HL-60/S4 treated with phorbol 12-myristate 13-acetate at 8.2 ng/mL for 4 days and 3 days (cell line): ENCODE results near the gene RAD51B.
"Not testable (repeated sequence)": the region's sequence is repeated elsewhere in the genome, so short reads cannot be mapped to it uniquely, and the experiment has no call there.

Experiments used
- in situ Hi-C: fragments of 300-500 bp; cut with MboI; formaldehyde crosslinking; loops from 2 replicates; pipeline ENCODE4 v1.15.0; 2022; ENCODE audit warnings: low sequenced_read_pairs

The RAD51B gene

GRCh38 chr14:67942080-67942710 is 122.6 kb downstream of the RAD51B start:
- in situ Hi-C loops: loop anchor here (25.0 kb wide), 1 partner anchor 895 kb away; no protein-coding TSS in a partner anchor

GRCh38 chr14:67943947-67944346 is 124.4 kb downstream of the RAD51B start:
- in situ Hi-C loops: loop anchor here (25.0 kb wide), 1 partner anchor 893 kb away; no protein-coding TSS in a partner anchor

DNA sequence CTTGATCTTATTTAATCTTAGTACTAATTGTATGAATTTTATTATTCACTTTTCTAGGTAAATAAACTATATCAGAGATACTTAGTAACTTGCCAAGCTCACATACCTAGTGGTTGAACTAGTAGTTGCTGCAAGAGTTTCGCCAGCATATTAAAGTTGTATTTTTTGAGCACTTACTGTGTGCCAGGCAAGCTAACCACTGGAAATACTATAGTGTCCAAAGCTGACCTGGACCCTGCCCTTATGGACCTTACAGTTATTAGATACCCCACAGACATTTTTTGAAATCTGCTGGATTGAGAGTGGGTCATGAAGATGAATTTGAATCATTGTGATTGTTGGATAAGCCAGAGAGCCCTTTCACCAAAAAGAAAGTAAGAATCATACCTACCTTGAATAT is 125.0 kb downstream of the RAD51B start:
- in situ Hi-C loops: loop anchor here (25.0 kb wide), 1 partner anchor 893 kb away; no protein-coding TSS in a partner anchor

DNA sequence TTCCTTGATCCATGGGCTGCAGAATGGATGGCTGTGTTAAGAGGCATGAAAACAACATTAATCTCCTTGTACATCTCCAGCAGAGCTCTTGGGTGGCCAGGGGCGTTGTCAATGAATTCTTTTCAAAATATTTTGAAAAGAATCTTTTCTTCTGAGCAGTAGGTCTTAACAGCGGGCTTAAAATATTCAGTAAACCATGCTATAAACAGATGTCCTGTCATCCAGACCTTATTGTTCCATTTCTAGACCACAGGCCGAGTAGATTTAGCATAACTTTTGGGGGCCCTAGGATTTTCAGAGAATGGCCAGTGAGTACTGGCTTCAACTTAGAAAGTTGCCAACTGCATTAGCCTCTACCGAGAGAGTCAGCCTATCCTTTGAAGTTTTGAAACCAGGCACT is 130.2 kb downstream of the RAD51B start:
- in situ Hi-C loops: loop anchor here (25.0 kb wide), 1 partner anchor 888 kb away; no protein-coding TSS in a partner anchor

- in situ Hi-C loops: no loop called here
Measured at GRCh38 chr14:67950386-67950785, 130.8 kb downstream of the RAD51B start.

DNA sequence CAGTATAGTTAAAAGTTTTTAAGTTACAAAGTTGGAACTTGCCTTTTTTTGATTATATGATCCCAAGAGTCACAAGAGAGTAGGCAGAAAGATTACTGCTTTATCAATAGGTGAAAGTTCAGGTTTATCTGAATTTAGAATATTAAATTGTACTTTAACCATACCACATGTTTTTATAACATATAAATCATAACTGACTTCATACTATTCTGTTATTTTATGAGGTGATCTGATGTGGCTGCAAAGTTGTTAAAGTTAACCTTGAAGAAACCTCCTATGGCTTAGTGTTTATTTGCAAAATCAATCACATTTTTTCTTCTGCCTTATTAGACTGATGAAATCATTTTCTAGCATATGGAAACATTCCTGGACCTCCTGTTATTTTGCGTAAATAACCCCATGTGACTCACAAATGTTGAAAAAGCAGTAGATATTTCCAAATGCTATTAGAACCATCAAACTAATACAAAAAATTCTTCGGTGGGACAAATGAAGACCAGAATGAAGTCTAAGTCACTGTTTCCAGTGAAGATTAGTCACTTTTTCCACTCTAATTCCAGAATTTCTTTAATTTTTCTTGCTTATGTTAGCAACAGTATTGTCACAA is 132.1 kb downstream of the RAD51B start:
- in situ Hi-C loops: no loop called here

DNA sequence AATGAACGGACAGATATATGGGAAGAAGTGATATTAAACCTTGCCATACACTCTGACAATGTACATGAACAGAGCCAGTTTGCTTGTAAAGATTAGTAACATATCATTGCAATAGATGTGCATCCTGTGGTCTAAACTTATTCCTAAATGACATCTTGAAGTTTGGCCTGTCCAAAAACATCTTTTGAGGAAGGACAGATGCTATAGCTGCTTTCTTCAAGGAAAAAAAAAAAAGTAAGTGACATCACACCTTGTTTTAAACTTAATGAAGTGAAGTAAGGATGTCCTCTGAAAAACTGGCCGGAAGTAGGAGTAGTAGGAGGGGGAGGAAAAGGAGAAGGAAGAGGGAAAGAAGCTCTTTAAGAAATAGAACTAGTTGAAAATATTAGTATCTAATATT is 132.8 kb downstream of the RAD51B start:
- in situ Hi-C loops: no loop called here

- in situ Hi-C loops: no loop called here
Measured at GRCh38 chr14:67952786-67953185, 133.2 kb downstream of the RAD51B start.

GRCh38 chr14:67955261-67955660 is 135.7 kb downstream of the RAD51B start:
- in situ Hi-C loops: no loop called here

DNA sequence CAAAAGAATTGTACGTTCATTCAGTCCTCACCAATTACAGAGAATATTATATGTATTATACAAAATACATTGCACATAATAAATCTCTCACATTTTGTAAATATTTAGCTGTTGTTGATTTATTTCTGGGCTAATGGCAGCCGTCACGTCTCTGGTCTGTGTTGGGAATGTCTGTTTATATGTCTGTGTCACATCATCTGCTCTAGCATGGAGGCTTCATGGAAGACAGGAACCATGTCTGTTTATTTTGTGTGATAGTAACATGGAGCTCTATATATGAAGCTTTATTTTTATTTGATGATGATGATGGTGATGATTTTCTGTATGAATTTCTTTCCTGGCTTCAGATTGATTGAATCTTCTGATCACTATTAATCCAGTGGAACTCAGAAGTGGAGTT is 138.4 kb downstream of the RAD51B start:
- in situ Hi-C loops: no loop called here

GRCh38 chr14:67961676-67962075 is 142.1 kb downstream of the RAD51B start:
- in situ Hi-C loops: no loop called here

DNA sequence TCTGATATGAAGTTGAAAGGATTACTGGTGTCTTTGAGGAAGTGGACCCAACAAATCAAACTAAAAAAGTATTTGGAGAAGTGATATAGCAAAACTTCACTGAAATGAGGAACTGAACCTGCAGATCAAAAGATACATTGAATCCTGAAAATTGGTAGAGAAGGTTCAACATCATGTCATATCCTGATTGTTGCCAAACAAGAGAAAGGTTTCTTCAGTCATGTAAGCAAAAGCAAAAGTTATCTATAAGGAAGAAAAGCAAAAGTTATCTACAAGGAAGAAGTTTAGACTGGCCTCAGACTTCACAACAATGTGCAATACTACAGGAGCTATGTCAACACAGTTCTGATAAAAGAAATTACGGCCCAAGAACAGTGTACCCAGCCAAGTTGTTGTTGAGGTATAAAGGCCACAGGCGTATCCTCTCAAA is 142.7 kb downstream of the RAD51B start:
- in situ Hi-C loops: no loop called here

- in situ Hi-C loops: no loop called here
Measured at GRCh38 chr14:67963545-67963944, 144.0 kb downstream of the RAD51B start.

- in situ Hi-C loops: no loop called here
Measured at GRCh38 chr14:67963960-67964812, 144.6 kb downstream of the RAD51B start.

GRCh38 chr14:67965696-67966095 is 146.1 kb downstream of the RAD51B start:
- in situ Hi-C loops: no loop called here

GRCh38 chr14:67967206-67967605 is 147.6 kb downstream of the RAD51B start:
- in situ Hi-C loops: no loop called here

GRCh38 chr14:67967970-67968369 is 148.4 kb downstream of the RAD51B start:
- in situ Hi-C loops: not testable (repeated sequence)

DNA sequence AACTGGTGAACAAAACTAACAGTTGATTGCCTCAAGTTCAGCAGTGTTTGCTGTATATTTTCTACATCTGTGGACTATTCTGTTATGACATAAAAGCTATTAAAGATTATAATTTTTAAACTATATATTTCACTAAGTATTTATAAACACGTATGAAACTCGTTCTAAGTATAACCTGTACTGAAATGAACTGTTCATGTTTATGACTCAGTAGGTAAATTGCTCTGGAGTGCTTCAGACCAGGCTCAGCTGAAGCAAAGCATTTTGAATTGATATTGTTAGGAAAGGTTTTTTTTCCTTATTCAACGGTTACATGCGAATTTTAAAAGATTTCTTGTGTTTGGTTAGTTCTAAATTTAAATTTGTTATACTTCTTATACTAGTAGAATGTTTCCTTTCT is 151.3 kb downstream of the RAD51B start:
- in situ Hi-C loops: no loop called here

- in situ Hi-C loops: no loop called here
Measured at GRCh38 chr14:67971627-67972625, 152.3 kb downstream of the RAD51B start.

DNA sequence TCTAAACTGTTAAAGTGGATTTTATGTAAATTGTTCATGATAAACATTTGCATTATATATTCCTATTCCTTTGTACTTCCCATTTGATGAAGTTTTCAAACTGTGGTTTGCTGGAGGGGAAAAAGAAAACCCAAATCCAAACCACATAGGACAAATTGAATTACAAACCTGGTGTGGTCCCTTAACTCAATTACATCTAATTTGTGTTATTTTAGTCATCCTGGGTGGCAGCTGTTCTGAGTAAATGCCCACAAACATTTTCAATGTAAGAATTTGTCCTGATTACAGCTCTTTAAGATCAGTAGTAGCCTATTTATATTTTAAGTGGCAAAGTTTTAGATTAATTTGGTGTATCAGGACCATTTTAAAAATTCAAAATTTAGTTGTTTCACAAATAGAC is 153.9 kb downstream of the RAD51B start:
- in situ Hi-C loops: no loop called here
